ENCODE data around the gene LTC4S.
"Not testable (repeated sequence)": the region's sequence is repeated elsewhere in the genome, so short reads cannot be mapped to it uniquely, and the experiment has no call there.

LTC4S gene

GRCh38 chr5:179823937-179824744 lies 30.4 kb downstream of the LTC4S start:
- DNase-seq (ENCODE audit: low read depth in 2 of 2) = no peak

DNA sequence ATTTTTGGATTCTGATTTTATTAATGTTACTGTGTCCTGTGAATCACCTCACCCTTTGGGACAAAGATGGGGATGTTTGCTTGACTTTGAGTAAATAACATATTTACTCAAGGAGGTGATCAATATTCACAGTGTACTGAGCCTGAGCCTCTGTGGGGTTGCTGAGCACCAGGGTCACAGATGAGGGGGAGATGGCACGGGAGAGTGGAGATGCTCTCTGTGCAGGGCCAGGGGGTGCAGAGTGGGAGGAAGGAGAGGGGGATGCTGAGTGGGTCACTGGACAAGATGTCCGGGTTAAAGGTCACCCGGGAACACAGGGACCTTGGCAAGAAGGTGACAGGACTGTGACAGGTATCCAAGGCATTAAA lies 30.9 kb downstream of the LTC4S start:
- no peak for DNase-seq (ENCODE audit: low read depth in 2 of 2)

DNA sequence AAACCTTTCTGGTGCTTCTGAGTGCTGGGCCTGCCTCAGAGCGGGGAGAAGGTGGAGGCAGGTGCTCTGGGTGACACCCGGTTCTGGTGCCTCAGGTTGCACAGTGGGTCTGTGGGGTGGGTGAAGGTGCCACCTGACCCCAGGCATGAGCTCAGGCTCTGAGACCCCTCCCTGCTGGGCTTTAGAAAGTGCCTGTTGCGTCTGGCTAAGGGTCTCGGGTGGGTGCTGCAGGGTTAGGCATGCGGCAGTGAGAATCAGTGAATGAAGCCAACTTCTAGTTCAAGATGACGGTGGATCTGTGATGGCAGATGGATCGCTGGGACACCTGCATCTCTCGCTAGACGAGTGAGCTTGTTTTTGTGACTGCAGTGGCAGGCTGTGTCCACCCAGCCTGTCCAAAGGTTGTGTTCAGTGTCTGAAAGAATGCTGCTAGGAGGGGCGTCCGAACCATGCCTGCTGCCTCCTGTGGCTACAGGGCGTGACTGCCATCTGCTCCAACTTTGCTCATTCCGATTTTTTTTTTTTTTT lies 31.9 kb downstream of the LTC4S start:
- no peak for DNase-seq (ENCODE audit: low read depth in 2 of 2)

DNA sequence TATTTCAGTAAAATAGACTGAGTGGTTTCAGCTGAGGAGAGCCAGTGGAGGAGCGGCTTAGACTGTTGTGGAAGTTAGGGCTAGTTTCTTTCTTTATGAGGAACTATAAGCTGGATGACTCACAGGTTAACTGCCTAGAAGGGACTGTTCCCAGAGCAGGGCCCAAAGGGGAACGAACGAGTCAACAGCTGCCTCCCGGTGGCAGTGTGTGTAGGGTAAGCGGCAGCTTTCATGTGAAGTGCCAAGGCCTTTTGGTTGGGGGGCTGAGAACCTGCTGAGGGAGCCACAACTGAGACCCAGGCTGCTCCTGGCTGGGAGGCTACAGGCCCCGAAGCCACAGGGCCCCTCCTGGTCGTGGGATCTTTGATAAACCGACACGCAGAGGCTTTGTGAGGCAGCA lies 33.9 kb downstream of the LTC4S start:
- DNase-seq (ENCODE audit: low read depth in 2 of 2) = peak; percentile 56 to 63

GRCh38 chr5:179828756-179829421 lies 35.1 kb downstream of the LTC4S start:
- no peak for DNase-seq (ENCODE audit: low read depth in 2 of 2)

GRCh38 chr5:179829732-179830435 lies 36.1 kb downstream of the LTC4S start:
- no peak for DNase-seq (ENCODE audit: low read depth in 2 of 2)

DNA sequence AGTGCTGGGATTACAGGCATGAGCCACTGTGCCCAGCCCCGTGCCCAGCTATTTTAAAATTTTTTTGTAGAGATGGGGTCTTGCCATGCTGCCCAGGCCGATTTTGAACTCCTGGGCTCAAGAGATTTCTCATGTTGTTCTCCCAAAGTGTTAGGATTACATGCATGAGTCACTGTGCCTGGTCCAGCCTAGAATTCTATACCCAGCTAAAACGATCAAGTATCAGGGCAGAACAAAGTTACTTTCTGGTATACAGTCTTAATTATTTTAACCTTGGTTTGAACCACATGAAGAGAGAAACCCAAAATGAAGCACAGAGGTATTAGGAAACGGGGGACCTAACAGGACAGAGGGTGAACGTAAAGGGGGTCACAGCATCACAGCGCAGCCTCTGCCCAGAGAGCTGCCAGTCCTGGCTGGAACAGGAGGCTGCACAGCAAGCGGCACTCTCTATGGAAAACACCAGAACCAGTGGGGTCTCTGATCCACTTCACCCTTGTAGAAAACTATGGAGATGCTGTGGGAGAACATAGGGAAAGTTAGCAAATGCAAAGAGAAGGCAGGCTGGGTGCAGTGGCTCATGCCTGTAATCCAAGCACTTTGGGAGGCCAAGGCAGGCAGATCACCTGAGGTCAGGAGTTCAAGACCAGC lies 37.2 kb downstream of the LTC4S start:
- no peak for DNase-seq (ENCODE audit: low read depth in 2 of 2)

GRCh38 chr5:179832039-179832745 lies 38.4 kb downstream of the LTC4S start:
- no peak for DNase-seq (ENCODE audit: low read depth in 2 of 2)

DNA sequence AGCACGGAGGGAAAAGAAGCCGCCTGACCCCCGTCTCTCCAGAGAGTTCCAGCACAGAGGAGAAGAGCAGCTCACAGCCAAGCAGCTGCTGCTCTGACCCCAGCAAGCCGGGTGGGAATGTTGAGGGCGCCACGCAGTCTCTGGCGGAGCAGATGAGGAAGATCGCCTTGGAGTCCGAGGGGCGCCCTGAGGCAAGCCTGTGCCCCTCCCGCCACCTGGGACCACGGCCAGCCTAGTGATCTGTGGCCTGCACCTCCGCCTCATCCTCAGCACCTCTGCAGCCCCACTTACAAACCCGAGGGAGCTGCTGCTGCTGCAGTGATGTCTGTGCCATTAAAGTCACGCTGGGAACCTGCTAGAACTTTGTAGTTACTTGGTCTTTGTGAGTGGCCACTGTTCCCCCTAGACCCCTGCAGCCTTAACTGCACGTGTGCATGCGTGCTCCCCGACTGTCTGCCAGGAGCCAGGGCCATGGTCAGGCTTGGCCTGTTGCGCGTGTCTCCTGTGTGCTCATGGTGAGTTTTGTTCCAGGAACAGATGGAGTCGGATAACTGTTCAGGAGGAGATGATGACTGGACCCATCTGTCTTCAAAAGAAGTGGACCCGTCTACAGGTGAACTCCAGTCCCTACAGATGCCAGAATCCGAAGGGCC lies 39.4 kb downstream of the LTC4S start:
- DNase-seq (ENCODE audit: low read depth in 2 of 2) = no peak

- DNase-seq (ENCODE audit: low read depth in 2 of 2) = no peak
Measured at GRCh38 chr5:179833709-179834070, 39.9 kb downstream of the LTC4S start.

GRCh38 chr5:179834120-179834519 lies 40.3 kb downstream of the LTC4S start:
- no peak for DNase-seq (ENCODE audit: low read depth in 2 of 2)

DNA sequence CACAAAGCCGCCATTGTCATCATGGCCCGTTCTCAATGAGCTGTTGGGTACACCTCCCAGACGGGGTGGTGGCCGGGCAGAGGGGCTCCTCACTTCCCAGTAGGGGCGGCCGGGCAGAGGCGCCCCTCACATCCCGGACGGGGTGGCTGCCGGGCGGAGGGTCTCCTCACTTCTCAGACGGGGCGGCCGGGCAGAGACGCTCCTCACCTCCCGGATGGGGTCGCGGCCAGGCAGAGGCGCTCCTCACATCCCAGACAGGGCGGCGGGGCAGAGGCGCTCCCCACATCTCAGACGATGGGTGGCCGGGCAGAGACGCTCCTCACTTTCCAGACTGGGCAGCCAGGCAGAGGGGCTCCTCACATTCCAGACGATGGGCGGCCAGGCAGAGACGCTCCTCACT lies 41.1 kb downstream of the LTC4S start:
- not testable (repeated sequence) for DNase-seq (ENCODE audit: low read depth in 2 of 2)

DNA sequence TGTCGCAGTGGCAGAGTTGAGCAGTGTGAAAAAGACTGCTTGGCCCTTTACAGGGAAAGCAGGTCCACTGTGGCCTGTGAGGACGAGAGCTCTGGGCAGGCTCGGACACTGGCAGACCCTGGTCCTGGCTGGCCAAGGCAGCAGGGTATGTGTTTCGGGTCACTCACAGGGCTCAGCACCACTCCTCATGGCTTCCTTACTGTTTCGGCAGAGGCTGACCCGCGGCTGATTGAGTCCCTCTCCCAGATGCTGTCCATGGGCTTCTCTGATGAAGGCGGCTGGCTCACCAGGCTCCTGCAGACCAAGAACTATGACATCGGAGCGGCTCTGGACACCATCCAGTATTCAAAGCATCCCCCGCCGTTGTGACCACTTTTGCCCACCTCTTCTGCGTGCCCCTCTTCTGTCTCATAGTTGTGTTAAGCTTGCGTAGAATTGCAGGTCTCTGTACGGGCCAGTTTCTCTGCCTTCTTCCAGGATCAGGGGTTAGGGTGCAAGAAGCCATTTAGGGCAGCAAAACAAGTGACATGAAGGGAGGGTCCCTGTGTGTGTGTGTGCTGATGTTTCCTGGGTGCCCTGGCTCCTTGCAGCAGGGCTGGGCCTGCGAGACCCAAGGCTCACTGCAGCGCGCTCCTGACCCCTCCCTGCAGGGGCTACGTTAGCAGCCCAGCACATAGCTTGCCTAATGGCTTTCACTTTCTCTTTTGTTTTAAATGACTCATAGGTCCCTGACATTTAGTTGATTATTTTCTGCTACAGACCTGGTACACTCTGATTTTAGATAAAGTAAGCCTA lies 42.6 kb downstream of the LTC4S start:
- peak; percentile 23 to 31 for DNase-seq (ENCODE audit: low read depth in 2 of 2)

GRCh38 chr5:179837076-179838011 lies 43.6 kb downstream of the LTC4S start:
- no peak for DNase-seq (ENCODE audit: low read depth in 2 of 2)

DNA sequence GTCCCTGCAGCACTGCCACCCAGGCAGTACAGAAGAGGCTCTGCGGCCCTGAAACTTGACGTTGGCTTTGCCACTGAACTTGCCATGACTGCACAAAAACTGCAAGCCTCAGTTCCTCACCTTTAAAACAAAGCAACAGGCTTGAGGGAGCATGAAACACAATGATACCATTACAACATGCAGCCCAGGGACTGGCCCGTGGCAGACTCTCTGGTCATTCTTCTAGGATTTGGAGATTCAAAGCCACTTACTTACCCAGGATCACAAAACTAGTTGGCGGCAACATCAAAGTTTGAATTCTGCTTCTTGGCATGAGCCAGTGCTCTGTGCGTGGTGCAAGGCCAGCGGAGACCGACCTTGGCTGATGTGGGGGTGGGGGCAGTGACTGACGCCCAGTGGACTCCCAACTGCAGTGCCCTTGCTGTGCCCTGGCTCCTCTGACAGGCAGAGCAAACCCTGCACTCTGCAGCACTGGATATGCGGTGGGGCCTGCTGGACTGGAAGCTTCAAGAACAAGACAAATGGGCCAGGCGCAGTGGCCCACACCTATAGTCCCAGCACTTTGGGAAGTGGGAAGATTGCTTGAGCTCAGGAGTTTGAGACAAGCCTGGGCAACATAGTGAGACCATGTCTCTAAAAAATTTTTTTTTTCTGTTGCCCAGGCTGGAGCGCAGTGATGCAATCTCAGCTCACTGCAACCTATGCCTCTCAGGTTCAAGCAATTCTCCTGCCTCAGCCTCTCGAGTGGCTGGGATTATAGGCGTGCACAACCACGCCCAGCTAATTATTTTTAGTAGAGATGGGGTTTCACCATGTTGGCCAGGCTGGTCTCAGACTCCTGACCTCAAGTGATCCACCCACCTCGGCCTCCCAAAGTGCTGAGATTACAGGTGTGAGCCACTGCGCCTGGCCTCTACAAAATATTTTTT lies 45.8 kb downstream of the LTC4S start:
- DNase-seq (ENCODE audit: low read depth in 2 of 2) = no peak

DNA sequence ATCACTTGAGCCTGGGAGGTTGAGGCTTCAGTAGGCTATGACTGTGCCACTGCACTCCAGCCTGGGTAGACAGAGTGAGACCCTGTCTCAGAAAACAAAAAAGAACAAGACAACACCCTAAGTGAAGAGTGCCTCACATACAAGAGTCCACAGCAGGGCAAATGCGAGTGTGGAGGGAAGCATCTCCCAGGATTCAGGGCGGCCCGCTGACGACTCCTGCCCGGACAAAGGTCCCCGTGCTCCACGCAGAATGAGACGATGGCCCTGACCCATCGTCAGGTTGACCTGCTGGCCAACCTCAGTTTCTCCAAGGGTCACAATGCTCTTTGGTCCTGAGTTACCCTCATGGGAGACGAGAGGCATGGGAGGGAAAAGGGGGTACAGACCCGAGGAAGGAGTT lies 46.5 kb downstream of the LTC4S start:
- no peak for DNase-seq (ENCODE audit: low read depth in 2 of 2)

DNA sequence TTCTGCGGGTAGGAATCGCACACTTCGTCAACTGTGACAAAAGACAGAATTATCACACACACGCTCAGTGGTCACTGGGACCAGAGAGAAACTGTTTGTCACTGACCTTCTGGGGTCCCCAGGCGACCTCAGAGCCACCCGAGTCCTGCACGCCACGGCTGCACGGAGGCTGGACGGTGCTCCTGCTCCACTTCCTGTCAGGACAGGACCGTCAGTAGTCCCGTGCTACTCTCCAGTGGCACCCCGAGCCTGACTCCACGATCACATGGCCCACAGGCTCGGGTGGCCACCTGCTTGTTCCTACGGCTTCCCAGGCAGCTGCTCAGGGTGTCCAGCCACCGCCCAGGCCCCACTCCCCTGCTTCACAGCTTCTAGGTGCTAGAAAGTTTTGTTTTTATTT lies 47.0 kb downstream of the LTC4S start:
- DNase-seq (ENCODE audit: low read depth in 2 of 2) = no peak

DNA sequence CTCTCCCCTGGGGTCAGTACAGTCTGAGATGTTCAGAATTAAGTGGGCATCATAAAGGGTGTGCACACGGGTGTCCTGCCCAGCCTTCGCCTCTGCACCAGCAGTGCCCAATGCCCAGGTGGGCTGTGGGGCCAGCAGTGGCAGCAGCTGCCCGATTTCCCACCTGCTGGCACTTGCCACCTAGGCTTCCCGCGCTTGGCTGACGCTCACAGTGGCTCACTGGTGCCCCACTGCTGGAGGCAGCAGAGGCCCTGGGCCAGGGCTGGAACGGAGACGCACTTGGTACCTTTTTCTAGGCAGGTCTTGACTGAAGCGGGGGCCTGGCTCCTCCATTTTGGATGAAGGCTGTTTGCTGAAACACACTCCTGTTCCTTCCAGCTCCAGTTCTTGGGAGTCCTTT lies 47.8 kb downstream of the LTC4S start:
- DNase-seq (ENCODE audit: low read depth in 2 of 2) = no peak

All from stimulated activated CD4-positive, alpha-beta T cell treated with anti-CD3 and anti-CD28 coated beads, Interleukin-15, amount 100 ng/mL, for 48 hours (primary cell).